Osteocyte (in vitro differentiated cells): ENCODE measurements around the gene KMO. TPM values are rescaled to one million over a fixed set of nuclear protein-coding genes. Genes with fewer than 3 reads are reported as not detected.

Experiments used
- total RNA-seq: library from RNA; stranded (reverse); gene quantifications from 2 replicates; pipeline ENCODE4 v1.2.1, GENCODE V29; 2021

KMO gene
- total RNA-seq, 1 donor from 2014 or later, result not detected

Other genes starting within 250 kb of the KMO start
- gene RGS7, start 175.2 kb upstream of the KMO start, total RNA-seq, result 10.8 and 10.9 TPM in 2 replicates
- gene FH, start 12.6 kb upstream of the KMO start, total RNA-seq, result 61.1 and 65.5 TPM in 2 replicates
- 12.7 and 14.2 TPM in 2 replicates for gene CHML, start 108.0 kb downstream of the KMO start, total RNA-seq
- gene OPN3, start 108.0 kb downstream of the KMO start, total RNA-seq, result 15.3 and 15.8 TPM in 2 replicates
- gene WDR64, start 119.9 kb downstream of the KMO start, total RNA-seq, result not detected in 2 replicates